OCI-LY1 (cell line): ENCODE measurements around the gene ATXN1.

Experiments
- H2AFZ ChIP-seq: fragments of 200-600 bp; sonication (generic), shearing (Covaris generic); 2 replicates; pipeline ENCODE4 v1.6.0; 2014; ENCODE audit warnings: antibody characterized with exemption, mild to moderate bottlenecking, low read length
- H3F3A ChIP-seq: fragments of 200-600 bp; sonication (generic), shearing (Covaris generic); 2 replicates; pipeline ENCODE4 v1.6.0; 2014; ENCODE audit warnings: mild to moderate bottlenecking, antibody characterized with exemption, low read length, moderate library complexity; ENCODE audit not compliant: insufficient read depth
- H3K27ac ChIP-seq: fragments of 200-600 bp; sonication (generic); 2 replicates; pipeline ENCODE4 v1.5.1; 2014; ENCODE audit warnings: low read length, mixed run types, mild to moderate bottlenecking, low read depth; ENCODE audit not compliant: poor library complexity, severe bottlenecking
- H3K27me3 ChIP-seq: fragments of 200-600 bp; sonication (generic); 2 replicates; pipeline ENCODE4 v1.6.0; 2014; ENCODE audit warnings: antibody characterized with exemption, mild to moderate bottlenecking, low read length, moderate library complexity; ENCODE audit not compliant: insufficient read depth
- H3K36me3 ChIP-seq: fragments of 200-600 bp; sonication (generic); 2 replicates; pipeline ENCODE4 v1.6.1; 2014; ENCODE audit warnings: mild to moderate bottlenecking, antibody characterized with exemption, low read length, moderate library complexity, mixed read lengths; ENCODE audit not compliant: insufficient read depth
- H3K4me1 ChIP-seq: fragments of 200-600 bp; sonication (generic); 2 replicates; pipeline ENCODE4 v1.5.1; 2014; ENCODE audit warnings: mild to moderate bottlenecking, low read length, moderate library complexity; ENCODE audit not compliant: insufficient read depth, severe bottlenecking
- H3K4me2 ChIP-seq: fragments of 200-600 bp; sonication (generic), shearing (Covaris generic); 2 replicates; pipeline ENCODE4 v1.6.1; 2014; ENCODE audit warnings: low read length
- H3K4me3 ChIP-seq: fragments of 200-600 bp; sonication (generic); 2 replicates; pipeline ENCODE4 v1.5.1; 2014; ENCODE audit warnings: low read length, low read depth, mild to moderate bottlenecking, mixed read lengths; ENCODE audit not compliant: poor library complexity, severe bottlenecking
- H3K79me2 ChIP-seq: fragments of 200-600 bp; shearing (Covaris generic); 2 replicates; pipeline ENCODE4 v1.6.1; 2016; ENCODE audit warnings: mixed run types, low read length, mixed read lengths; ENCODE audit not compliant: insufficient read depth
- H3K9ac ChIP-seq: fragments of 200-600 bp; sonication (generic), shearing (Covaris generic); 2 replicates; pipeline ENCODE4 v1.6.1; 2014; ENCODE audit warnings: mild to moderate bottlenecking, low read length, mixed read lengths
- H3K9me2 ChIP-seq: fragments of 200-600 bp; sonication (generic), shearing (Covaris generic); 2 replicates; pipeline ENCODE4 v1.6.1; 2014; ENCODE audit warnings: low read depth, mild to moderate bottlenecking, low read length, mixed read lengths
- H3K9me3 ChIP-seq: fragments of 200-600 bp; shearing (Covaris generic); 2 replicates; pipeline ENCODE4 v1.6.1; 2014; ENCODE audit warnings: low read length, mixed read lengths
- H4K20me1 ChIP-seq: fragments of 200-600 bp; sonication (generic), shearing (Covaris generic); 2 replicates; pipeline ENCODE4 v1.6.0; 2016; ENCODE audit warnings: mild to moderate bottlenecking, low read length; ENCODE audit not compliant: insufficient read depth
- CTCF ChIP-seq: fragments of 200-600 bp; sonication (generic), shearing (Covaris generic); IDR thresholded peaks from 2 replicates; pipeline ENCODE4 v1.5.1; 2017; ENCODE audit warnings: mild to moderate bottlenecking, antibody characterized with exemption, low read length, moderate library complexity, mixed read lengths
- EZH2 ChIP-seq: fragments of 200-600 bp; sonication (generic), shearing (Covaris generic); IDR thresholded peaks from 2 replicates; pipeline ENCODE4 v1.8.0; 2017; ENCODE audit warnings: borderline replicate concordance, mixed run types, mild to moderate bottlenecking, antibody characterized with exemption, low read length, moderate library complexity, mixed read lengths

Gene ATXN1

GRCh38 chr6:16452348-16452747, 308.9 kb downstream of the ATXN1 start:
- Histone ChIP-seq H3K9me3 (0 out of 2 replicates have a peak, but pooled peaks cover 3% of the 10 kb centered on the region), H3K79me2 (no peaks in the 10 kb centered on the region), H3K4me1 (no peaks in the 10 kb centered on the region), H3K9ac (no peak overlapping the region), H3K27me3 (no peaks in the 10 kb centered on the region; the same call in 1 of the 2 replicates), H3K4me2 (no peak overlapping the region), H3F3A (no peaks in the 10 kb centered on the region), H3K27ac (no peak overlapping the region), H3K36me3 (no peaks in the 10 kb centered on the region), H4K20me1 (no peaks in the 10 kb centered on the region), H3K4me3 (no peak overlapping the region), H3K9me2 (no peaks in the 10 kb centered on the region), H2AFZ (no peak overlapping the region)
- no peak for TF ChIP-seq EZH2
- no peak for TF ChIP-seq CTCF

- no peak overlapping the region for H3K27ac ChIP-seq
- no peaks in the 10 kb centered on the region for H3F3A ChIP-seq
- no peaks in the 10 kb centered on the region for H3K79me2 ChIP-seq
- no peak overlapping the region for H2AFZ ChIP-seq
- no peaks in the 10 kb centered on the region for H3K4me1 ChIP-seq
- no peaks in the 10 kb centered on the region for H3K27me3 ChIP-seq
- H3K9me3 ChIP-seq, result 0 out of 2 replicates have a peak, but pooled peaks cover 3% of the 10 kb centered on the region
- no peak overlapping the region for H3K9ac ChIP-seq
- no peaks in the 10 kb centered on the region for H4K20me1 ChIP-seq
- H3K4me3 ChIP-seq, result no peak overlapping the region
- no peaks in the 10 kb centered on the region for H3K9me2 ChIP-seq
- no peak for TF ChIP-seq CTCF
- no peak for TF ChIP-seq EZH2
- H3K4me2 ChIP-seq, result no peak overlapping the region
- no peaks in the 10 kb centered on the region for H3K36me3 ChIP-seq
These were observed 310.4 kb downstream of the ATXN1 start for GRCh38 chr6:16450821-16451220.

GRCh38 chr6:16450285-16450684, 311.0 kb downstream of the ATXN1 start:
- no peaks in the 10 kb centered on the region for H4K20me1 ChIP-seq
- H3F3A ChIP-seq, result no peaks in the 10 kb centered on the region
- no peaks in the 10 kb centered on the region for H3K79me2 ChIP-seq
- no peaks in the 10 kb centered on the region for H3K9me2 ChIP-seq
- TF ChIP-seq CTCF (no peak), EZH2 (no peak)
- 0 out of 2 replicates have a peak, but pooled peaks cover 2% of the 10 kb centered on the region for H3K9me3 ChIP-seq
- no peaks in the 10 kb centered on the region for H3K36me3 ChIP-seq
- H3K4me3 ChIP-seq, result no peak overlapping the region
- no peak overlapping the region for H3K27ac ChIP-seq
- H3K4me1 ChIP-seq, result no peaks in the 10 kb centered on the region
- H2AFZ ChIP-seq, result no peak overlapping the region
- no peak overlapping the region for H3K4me2 ChIP-seq
- no peaks in the 10 kb centered on the region for H3K27me3 ChIP-seq
- H3K9ac ChIP-seq, result no peak overlapping the region
